Fibroblast of skin of back (primary cell): ENCODE results near the gene FYCO1.

Experiments used
- DNase-seq: peaks from one replicate; pipeline ENCODE4 v3.0.0-alpha.2; 2013

The FYCO1 gene

DNA sequence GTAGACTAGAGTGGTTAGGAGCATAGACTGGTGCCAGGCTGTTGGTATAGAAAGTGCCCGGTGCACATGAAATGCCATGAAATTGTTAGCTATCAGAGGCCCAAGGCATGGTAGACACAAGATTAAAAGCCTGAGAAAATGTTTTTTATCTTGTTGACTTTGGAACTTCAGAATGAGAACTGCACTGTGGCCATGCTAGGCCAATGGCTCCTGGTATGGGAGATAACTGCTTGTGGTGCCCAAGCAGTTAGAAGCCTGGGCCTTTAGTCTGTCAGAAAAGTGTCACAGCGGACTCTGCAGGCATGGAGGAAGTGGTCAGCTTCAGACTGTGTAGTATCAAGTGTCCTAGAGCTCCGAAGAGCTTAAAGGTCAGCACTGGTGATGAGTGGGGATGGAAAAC, 11.9 kb downstream of the FYCO1 start:
- no peak for DNase-seq

GRCh38 chr3:45981346-45982074, 14.1 kb downstream of the FYCO1 start:
- DNase-seq: peak; percentile 74

GRCh38 chr3:45980819-45981218, 14.8 kb downstream of the FYCO1 start:
- peak; percentile 40 for DNase-seq

DNA sequence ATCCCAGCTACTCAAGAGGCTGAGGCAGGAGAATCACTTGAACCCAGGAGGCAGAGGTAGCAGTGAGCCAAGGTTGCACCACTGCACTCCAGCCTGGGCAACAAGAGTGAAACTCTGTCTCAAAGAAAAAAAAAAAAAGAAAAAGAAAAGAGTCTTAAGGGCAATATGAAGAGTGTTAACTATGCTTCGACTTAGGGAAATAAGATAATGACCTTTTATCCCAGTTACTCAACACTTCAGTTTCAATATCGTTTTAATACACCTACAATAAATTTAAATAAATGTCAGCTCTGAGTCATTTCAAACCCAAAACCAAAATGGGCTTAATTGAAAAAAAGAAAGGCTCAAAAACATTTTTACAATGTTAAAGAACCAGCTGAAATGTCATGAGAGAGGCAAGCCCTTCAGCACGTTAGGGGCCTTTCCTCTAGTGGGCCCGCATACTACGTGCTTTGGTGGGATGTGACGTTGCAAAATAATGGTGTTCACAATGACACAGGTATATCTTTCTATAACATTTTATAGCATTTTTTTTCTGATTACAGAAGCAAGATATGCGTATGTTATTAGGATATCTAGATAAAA, 15.3 kb downstream of the FYCO1 start:
- DNase-seq: no peak

GRCh38 chr3:45979378-45979777, 16.2 kb downstream of the FYCO1 start:
- DNase-seq: no peak

GRCh38 chr3:45978006-45978761, 17.4 kb downstream of the FYCO1 start:
- DNase-seq: no peak

DNA sequence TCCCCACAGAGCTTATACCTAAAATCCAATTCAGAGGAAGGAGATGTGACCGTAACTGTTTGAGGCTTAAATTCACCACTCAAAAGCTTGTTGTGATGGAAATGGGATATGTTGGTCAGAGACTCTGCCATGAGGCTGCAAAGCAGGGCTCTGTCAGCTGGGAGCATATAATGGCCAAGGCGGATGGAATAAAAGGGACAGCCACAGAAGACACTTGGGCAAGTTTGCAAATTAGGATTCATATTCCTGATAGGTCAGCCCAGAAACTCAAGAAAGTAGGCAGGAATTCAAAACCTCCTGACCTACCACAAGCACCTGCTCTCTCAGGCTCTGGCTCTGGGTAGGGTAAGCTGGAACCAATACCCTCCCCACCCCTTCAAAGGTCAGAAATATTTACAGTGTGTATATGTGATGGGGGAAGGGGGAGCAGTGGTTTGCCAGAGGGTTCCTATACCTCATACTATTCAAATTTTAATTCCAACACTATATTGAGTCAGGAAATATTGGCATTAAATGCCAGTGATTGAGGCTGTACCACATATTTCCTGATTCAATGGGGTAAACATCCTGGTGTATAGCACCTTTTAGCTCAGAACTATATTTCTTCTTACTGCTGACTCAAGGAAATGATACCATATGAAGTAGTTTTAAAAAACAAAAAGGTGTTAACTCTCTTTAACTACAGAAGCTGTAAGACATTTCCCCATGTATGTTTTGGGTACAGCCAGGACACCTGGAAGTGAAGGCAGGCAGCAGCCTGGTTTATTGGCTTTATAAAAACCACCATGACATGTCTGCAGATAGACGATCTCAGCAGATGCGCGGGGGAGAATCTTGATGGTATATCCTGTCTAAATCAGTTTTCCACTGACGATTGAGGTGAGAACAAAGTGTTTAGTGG, 19.2 kb downstream of the FYCO1 start:
- no peak for DNase-seq

- DNase-seq: no peak
Observed at GRCh38 chr3:45975686-45976085, 19.9 kb downstream of the FYCO1 start.

- DNase-seq: no peak
Observed at GRCh38 chr3:45974686-45975085, 20.9 kb downstream of the FYCO1 start.

- DNase-seq: peak; percentile 86
Observed at GRCh38 chr3:45972534-45973402, 22.9 kb downstream of the FYCO1 start.

DNA sequence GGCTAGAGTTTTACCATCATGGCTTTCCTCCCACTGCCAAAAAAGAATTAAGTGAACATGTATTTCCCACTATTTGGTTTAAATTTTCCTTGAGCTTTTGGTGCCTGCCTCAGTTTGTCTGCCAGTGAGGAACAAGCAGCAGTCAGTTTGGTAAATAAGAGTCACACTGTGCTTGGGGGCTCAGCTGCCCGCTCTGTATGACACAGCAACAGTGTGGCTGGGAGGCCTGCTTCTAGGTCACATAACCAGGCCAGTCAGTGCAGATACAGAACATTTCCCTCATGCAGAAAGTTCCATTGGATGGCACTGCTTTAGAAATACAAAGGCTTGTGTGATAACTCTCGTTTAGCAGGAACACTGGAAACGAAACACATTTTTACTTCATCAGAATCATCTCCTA, 25.7 kb downstream of the FYCO1 start:
- no peak for DNase-seq

- DNase-seq: no peak
Observed at GRCh38 chr3:45969116-45969515, 26.5 kb downstream of the FYCO1 start.

- peak; percentile 74 for DNase-seq
Observed at GRCh38 chr3:45968706-45969105, 26.9 kb downstream of the FYCO1 start.

GRCh38 chr3:45968149-45968548, 27.5 kb downstream of the FYCO1 start:
- no peak for DNase-seq

DNA sequence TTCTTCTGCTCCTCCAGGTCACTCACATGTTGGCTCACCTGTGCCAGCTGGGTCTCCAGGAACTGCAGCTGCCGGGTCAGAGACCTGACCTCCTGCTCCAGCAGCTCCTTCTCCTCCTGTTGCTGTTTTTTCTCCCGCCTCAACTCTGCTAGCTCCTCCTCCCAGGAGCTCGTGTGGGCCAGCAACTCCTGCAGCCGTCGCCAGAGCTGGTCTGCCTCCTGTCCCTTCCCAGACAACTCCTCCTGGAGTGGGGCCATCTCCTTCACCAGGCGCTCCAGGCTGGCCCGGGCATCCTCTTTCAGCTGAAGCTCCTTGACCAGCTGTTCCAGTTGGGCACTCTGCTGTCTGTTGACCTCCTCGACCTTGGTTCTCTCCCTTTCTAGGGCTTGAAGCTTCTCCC, 27.9 kb downstream of the FYCO1 start:
- DNase-seq: no peak

- DNase-seq: no peak
Observed at GRCh38 chr3:45966950-45967640, 28.5 kb downstream of the FYCO1 start.

DNA sequence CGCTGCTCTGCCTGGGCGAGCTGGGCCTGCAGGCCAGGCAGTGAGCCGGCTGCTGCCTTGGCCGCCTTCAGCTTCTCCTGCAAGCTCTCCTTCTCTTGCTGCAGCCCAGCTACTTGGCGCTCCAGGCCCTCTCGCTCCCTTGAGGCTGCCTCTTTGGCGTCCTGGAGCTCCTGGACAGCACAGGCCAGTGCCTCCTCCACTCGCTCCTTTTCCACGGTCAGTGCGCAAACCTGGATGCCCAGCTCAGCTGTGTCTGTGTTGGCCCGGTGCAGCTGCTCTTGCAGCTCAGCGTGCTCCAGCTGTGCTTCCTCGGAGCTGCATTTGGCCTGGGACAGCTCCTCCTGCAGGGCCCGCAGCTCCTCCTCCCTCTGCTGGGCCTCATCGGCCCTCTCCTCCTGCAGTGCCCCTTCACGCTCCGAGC, 29.2 kb downstream of the FYCO1 start:
- DNase-seq: no peak

- no peak for DNase-seq
Observed at GRCh38 chr3:45965653-45966052, 30.0 kb downstream of the FYCO1 start.

DNA sequence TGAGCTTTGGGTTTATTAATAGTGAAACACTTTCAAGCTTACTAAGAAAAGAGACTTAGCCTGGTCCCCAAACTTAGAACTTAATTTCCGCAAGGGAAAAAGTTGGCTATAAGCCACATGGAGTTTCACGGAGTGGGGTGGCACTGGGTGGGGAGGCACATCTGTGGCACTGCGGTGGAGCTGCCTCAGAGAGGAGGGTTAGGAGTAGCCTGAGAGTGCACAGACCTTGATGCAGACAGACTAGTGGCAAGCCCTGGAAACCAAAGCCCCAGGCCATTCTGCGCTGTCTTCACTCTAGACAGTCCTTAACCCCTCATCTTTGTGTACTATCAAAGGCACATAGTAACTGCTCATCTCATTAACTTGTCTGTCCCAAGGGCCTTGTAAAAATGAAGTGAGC, 30.4 kb downstream of the FYCO1 start:
- no peak for DNase-seq

- no peak for DNase-seq
Observed at GRCh38 chr3:45964139-45964538, 31.5 kb downstream of the FYCO1 start.

DNA sequence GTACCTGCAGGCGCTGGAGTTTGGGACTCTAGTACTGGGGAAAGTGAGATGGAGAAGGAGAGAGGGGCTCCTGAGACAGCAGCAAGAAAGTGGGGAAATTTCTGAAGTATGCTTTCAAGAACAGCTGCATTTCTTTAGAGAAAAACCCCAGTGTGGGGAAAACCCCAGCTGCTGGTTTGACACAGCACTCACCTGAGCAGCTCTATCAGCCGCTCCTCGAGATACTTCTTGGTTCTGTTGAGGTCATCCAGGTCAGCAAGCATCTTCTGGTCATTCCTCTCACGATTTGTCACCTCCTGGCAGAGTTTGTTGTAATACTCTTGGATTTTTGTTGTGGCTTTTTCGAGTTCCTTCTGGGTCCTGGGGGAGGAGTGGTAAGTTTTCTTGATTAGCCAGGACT, 33.6 kb downstream of the FYCO1 start:
- DNase-seq: no peak
